Lower lobe of right lung (tissue), 2 donors: ENCODE data around the gene SRD5A2. TPM values are rescaled to one million over a fixed set of nuclear protein-coding genes. Genes with fewer than 3 reads are reported as not detected.
"Not testable (repeated sequence)": the region's sequence is repeated elsewhere in the genome, so short reads cannot be mapped to it uniquely, and the experiment has no call there.

Experiments
- ATAC-seq, 2 donors: fragments of 200-7000 bp; cut with Tn5 transposase; one replicate each; pipeline ENCODE4 v1.9.1; 2020 to 2022; ENCODE audit warnings: mild to moderate bottlenecking in 2 of 2, moderate library complexity in 2 of 2
- DNase-seq: peaks from one replicate; pipeline ENCODE4 v3.0.0-alpha.2; 2020
- H3K27ac ChIP-seq: fragments of 200-600 bp; one replicate; pipeline ENCODE4 v1.8.0; 2022
- H3K27me3 ChIP-seq: fragments of 200-600 bp; one replicate; pipeline ENCODE4 v1.8.0; 2022; ENCODE audit warnings: low read depth
- H3K36me3 ChIP-seq: fragments of 200-600 bp; one replicate; pipeline ENCODE4 v1.8.0; 2022; ENCODE audit warnings: mild to moderate bottlenecking
- H3K4me1 ChIP-seq: fragments of 200-600 bp; one replicate; pipeline ENCODE4 v1.8.0; 2022
- H3K4me3 ChIP-seq: fragments of 200-600 bp; one replicate; pipeline ENCODE4 v1.8.0; 2022; ENCODE audit warnings: mild to moderate bottlenecking
- H3K9me3 ChIP-seq: fragments of 200-600 bp; one replicate; pipeline ENCODE4 v1.8.0; 2022
- CTCF ChIP-seq: fragments of 200-600 bp; IDR thresholded peaks from one replicate; pipeline ENCODE4 v1.8.0; 2022; ENCODE audit warnings: antibody characterized with exemption, mild to moderate bottlenecking
- intact Hi-C: fragments of 100-400 bp; cut with DNase I; formaldehyde crosslinking; loops from one replicate; pipeline ENCODE4 v1.11.0; 2022
- total RNA-seq: library from RNA; stranded (reverse); fragmentation: NEBNext Ultra II Directional; extraction: Animal tissue kit (Norgen Biotek cat#: 25700); gene quantifications from one replicate; pipeline ENCODE4 v1.2.1, GENCODE V29; 2021
- donor health status: DM: no; HTN: yes; CAD: no; lungs with severe emphysema.

SRD5A2 gene
- total RNA-seq, 1 donor from 2014 or later, result 1.2 TPM

GRCh38 chr2:31515586-31515985 is 65.2 kb downstream of the SRD5A2 start:
- Histone ChIP-seq H3K27me3 (no peaks in the 10 kb centered on the region), H3K27ac (no peak overlapping the region), H3K9me3 (no peaks in the 10 kb centered on the region), H3K4me3 (no peak overlapping the region), H3K36me3 (no peaks in the 10 kb centered on the region), H3K4me1 (no peaks in the 10 kb centered on the region)
- no peak for TF ChIP-seq CTCF
- intact Hi-C loops, result no loop called here
- ATAC-seq (no peak), DNase-seq (no peak)

GRCh38 chr2:31513553-31513952 is 67.2 kb downstream of the SRD5A2 start:
- H3K27me3 ChIP-seq, result no peaks in the 10 kb centered on the region
- no peak overlapping the region for H3K27ac ChIP-seq
- no peaks in the 10 kb centered on the region for H3K9me3 ChIP-seq
- ATAC-seq, result no peak
- DNase-seq, result no peak
- TF ChIP-seq CTCF, result no peak
- no peaks in the 10 kb centered on the region for H3K36me3 ChIP-seq
- no peak overlapping the region for H3K4me3 ChIP-seq
- no peaks in the 10 kb centered on the region for H3K4me1 ChIP-seq
- intact Hi-C loops, result no loop called here

GRCh38 chr2:31511376-31511775 is 69.4 kb downstream of the SRD5A2 start:
- ATAC-seq, result no peak
- no peak for DNase-seq
- Histone ChIP-seq H3K27me3 (no peaks in the 10 kb centered on the region), H3K4me1 (no peaks in the 10 kb centered on the region), H3K9me3 (no peaks in the 10 kb centered on the region), H3K4me3 (no peak overlapping the region), H3K27ac (no peak overlapping the region), H3K36me3 (no peaks in the 10 kb centered on the region)
- TF ChIP-seq CTCF, result no peak
- intact Hi-C loops, result no loop called here

GRCh38 chr2:31505111-31505510 is 75.6 kb downstream of the SRD5A2 start:
- DNase-seq (no peak), ATAC-seq (no peak)
- intact Hi-C loops, result no loop called here
- TF ChIP-seq CTCF, result no peak
- Histone ChIP-seq H3K27ac (no peak overlapping the region), H3K27me3 (no peaks in the 10 kb centered on the region), H3K4me3 (no peak overlapping the region), H3K36me3 (no peaks in the 10 kb centered on the region), H3K4me1 (no peaks in the 10 kb centered on the region), H3K9me3 (no peaks in the 10 kb centered on the region)

GRCh38 chr2:31504311-31504710 is 76.4 kb downstream of the SRD5A2 start:
- no peak overlapping the region for H3K4me3 ChIP-seq
- no peak for TF ChIP-seq CTCF
- H3K9me3 ChIP-seq, result no peaks in the 10 kb centered on the region
- no peaks in the 10 kb centered on the region for H3K4me1 ChIP-seq
- DNase-seq (no peak), ATAC-seq (no peak)
- intact Hi-C loops, result no loop called here
- H3K36me3 ChIP-seq, result no peaks in the 10 kb centered on the region
- H3K27me3 ChIP-seq, result no peaks in the 10 kb centered on the region
- no peak overlapping the region for H3K27ac ChIP-seq

- H3K36me3 ChIP-seq, H3K27me3 ChIP-seq, H3K4me3 ChIP-seq, intact Hi-C loops, DNase-seq, ATAC-seq, H3K4me1 ChIP-seq, H3K27ac ChIP-seq, H3K9me3 ChIP-seq: not testable (repeated sequence)
These were observed 84.3 kb downstream of the SRD5A2 start for GRCh38 chr2:31496451-31496874.

GRCh38 chr2:31489339-31489738 is 91.4 kb downstream of the SRD5A2 start:
- H3K36me3 ChIP-seq, DNase-seq, H3K4me3 ChIP-seq, H3K9me3 ChIP-seq, H3K27ac ChIP-seq, ATAC-seq, H3K27me3 ChIP-seq, intact Hi-C loops, H3K4me1 ChIP-seq: not testable (repeated sequence)
